ENCODE data around the gene STN1.

- TF ChIP-seq EZH2phosphoT487 (IDR thresholded peaks at IDR 0.05; ENCODE audit: borderline replicate concordance) (no peak), MAX (IDR thresholded peaks at IDR 0.05) (no peak), YY1 (IDR thresholded peaks at IDR 0.05; ENCODE audit: extremely low read depth, insufficient replicate concordance, low read depth, low read length) (no peak), RAD21 (IDR thresholded peaks at IDR 0.05; ENCODE audit: low read depth) (no peak)
Observed at GRCh38 chr10:103877861-103878260, 40.1 kb downstream of the STN1 start.
